Stimulated activated CD4-positive, alpha-beta T cell treated with anti-CD3 and anti-CD28 coated beads, Interleukin-15, amount 100 ng/mL, for 24 hours (primary cell): ENCODE results near the gene GDAP1L1.
A peak's percentile ranks its signal among the peaks of the same experiment; 100 is the strongest.
"Not testable (repeated sequence)": the region's sequence is repeated elsewhere in the genome, so short reads cannot be mapped to it uniquely, and the experiment has no call there.

Experiments
- DNase-seq: peaks from one replicate; pipeline ENCODE4 v3.0.0-alpha.2; 2020

GDAP1L1 gene

DNA sequence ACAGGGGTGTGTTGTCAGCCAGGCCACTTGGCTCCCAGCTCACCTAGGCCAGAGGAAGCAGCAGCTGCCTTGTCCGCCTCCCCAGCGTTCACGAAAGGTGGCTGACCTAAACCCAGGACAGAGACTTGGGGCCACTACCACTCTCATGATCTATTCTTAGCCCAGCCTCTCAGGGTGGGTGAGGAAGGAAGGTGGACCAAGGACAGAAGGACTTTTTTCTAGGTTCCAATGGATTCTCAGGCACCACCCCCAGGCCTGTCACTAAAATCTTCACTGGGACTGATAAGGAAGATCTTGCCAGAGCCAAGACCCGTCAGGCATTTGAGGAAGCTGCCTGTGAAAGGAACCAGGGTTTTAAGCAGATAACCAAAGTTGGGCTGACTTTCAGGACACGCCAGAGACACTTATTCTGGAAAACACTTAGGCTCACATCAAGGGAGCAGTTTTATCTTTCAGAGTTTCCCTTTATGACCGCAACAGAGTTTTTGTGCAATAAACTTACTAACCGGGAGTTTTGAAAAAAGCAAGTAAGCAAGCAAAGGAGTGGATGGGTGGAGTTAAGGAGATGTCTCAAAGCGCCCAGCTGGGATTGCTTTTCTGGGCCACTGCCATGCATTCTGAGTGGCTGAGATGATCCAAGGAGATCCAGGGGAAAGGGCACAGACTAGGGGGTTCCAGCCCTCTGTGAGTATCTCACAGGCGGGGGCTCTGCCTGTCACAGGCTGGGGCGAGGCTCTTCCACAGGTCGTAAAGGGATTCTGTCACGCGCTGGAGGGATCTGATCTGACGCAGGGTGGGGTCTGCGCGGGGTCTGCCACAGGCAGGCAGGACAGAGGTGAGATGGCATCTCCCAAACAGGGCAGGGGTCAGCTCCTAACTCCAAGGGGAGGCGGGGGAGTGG lies 62.9 kb downstream of the GDAP1L1 start:
- DNase-seq, result peak; percentile 9

DNA sequence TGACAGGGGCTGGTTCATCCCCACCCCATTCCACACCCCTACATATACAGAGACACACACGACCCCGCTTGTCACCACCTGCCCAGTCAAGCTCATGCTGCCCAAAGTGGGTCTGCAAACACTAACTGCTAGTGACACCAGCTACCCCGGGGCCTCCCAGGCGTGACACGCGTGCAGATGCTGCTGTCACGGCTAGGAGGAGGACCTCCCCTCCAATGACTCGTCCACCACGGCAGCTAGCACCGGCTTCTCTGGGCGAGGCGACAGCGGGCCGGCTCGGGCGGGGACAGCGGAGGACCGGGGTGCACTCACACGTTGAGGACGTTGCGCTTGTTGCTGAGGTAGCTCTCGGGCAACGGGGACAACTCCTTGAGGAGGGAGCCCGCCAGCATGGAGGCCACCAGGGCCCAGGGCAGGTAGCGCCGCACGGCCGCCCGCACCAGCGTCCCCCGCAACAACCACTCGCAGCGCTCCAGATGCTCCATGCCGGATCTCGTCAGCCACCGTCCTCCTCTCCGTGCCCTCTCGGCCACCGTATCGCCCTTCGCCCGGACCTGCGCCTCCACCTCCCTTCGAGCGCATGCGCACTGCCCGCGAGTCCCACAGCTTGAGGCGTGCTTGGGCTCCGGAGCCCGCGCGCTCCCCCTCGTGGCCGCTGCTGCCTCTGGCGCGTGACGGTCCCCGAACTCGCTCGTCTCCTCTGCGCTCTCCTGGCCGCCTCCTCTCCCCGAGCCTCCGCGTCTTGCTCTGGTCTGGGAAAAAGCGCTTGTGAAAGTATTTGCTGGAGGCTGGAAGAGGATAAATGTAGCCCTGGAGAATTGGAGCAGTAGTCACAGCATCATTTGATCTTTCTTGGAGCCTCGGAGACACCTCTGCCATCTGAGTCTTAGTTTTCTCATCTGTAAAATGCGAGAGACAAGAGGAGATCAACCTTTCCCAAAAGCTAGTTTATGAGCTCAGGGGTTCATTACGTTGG lies 63.8 kb downstream of the GDAP1L1 start, which contains the start of gene FITM2:
Gene FITM2 (minus strand): TSS at position 539 of the 976 bp plus-strand sequence. CDS start 54 bp downstream, at position 485.
- DNase-seq, result peak; percentile 99

DNA sequence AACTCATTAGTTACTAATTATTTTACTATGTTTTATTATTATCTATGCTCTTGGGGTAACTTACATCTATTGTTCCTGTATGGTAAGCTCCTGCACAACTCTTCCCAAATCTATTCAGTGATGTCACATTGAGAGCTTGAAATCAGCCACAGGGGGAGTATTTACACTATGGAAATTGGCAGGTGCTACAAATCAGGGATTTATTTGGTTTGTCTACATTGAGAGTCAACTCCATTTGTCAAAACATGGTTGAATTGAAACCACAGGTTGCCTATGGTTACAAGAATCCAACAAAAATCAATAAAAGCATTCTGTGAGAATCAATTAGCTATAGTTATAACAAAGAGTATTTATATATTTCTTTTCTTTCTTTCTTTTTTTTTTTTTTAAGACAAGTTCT lies 67.8 kb downstream of the GDAP1L1 start:
- DNase-seq, result no peak

DNA sequence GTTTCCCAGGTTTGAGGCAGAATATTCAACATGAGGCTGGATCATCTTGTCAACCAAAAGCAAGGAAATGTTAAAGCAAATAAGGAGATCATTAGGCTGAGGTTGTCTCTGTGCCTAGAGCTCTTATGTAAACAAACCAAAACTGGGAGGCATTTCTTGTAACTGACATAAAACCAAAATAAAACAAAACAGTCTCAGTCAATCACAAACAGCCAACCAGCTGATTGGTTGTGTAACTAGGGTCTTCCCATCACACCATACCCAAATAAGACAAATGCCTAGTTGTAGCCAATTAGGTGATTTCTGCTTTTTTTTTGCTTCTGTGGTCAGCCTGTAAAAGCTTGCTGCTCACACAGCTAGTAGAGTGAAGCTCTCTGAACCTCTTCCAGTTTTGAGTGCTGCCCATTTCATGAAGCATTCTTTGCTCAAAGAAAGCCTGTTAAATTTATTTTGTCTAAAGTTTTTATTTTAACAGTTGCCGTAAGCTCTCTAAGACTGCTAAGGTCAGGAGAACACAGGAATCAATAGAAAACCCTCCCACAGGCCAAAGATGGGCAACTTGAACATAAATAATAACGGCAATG lies 72.8 kb downstream of the GDAP1L1 start:
- DNase-seq, result no peak

DNA sequence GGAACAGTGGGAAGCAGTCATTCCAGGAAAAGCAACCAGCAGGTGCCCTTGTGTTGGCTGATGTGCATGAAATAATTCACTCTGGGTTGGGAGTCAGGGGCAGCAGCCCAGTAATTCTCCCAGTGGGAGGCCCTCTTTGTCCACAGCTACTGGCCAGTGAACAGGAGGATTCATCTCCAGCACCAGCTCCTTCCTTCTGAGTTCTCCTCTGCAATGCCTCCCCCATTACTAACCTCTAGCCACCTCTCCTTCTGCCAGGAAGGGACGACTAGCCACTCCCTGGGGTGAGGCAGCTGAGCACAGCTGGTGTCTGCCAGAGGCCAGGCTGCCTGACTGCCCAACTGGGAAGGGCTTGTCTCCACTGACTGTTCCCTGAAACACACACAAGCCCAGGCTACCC lies 77.2 kb downstream of the GDAP1L1 start:
- DNase-seq, result no peak

DNA sequence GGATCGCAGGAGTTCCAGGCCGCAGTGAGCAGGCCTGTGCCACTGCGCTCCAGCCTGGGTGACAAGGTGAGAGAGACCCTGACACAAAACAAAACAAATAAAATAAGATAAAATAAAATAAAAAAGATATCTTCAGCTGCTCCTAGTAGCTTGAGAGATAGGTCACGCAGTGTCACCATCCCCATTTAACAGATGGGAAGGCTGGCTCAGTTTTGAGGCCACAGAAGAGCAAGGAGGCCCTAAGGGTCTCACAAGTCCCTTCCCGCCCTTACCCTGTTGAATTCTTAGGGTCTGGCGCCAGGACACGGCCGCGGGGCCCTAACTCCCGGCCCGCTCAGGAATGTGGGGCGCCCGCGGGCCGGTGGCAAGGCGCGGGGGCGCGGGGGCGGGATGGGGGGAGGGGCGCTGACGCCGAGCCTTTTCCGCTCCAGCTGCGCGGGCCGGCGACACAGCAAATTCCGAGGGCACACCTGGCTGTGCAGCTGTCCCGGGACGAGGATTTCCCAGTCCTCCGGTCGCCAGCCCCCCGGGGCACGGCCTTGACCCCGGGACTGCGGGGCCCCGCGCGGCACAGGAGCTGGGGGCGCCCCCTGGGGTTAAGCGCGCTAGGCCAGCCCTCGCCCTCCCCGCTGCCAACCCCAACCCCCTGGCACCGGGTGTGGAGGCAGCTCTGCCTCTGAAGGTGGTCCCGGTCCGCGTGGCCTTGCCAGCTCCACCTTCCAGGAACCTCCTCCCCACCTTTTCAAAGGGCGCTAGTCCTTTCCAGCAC lies 79.5 kb downstream of the GDAP1L1 start:
- DNase-seq, result peak; percentile 45

DNA sequence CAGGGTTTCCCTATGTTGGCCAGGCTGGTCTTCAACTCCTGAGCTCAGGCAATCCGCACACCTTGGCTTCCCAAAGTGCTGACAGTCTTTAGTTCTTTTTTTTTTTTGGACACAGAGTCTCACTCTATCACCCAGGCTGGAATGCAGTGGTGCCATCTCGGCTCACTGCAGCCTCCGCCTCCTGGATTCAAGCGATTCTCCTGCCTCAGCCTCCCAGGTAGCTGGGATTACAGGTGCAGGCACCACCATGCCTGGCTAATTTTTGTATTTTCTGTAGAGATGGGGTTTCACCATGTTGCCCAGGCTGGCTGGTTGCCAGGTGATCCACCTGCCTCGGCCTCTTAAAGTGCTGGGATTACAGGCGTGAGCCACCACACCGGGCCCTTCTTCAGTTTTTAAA lies 80.6 kb downstream of the GDAP1L1 start:
- not testable (repeated sequence) for DNase-seq

DNA sequence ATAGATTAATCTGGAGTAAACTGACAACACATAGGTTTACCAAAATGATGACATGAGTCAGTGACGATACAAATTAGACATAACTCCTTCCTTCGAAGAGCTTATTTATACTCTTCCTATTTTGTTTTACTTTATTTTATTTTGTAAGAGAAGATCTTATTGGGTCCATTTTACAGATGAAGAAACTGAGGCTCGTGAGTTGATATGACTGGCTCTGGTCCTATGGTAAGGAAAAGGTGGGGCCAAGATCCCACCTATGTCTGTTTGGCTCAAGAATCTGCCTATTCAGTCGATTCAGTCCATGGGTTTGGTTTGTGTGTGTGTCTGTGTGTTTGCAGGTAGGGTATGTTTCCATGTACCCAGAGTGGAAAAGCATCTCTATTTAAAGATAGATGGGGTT lies 81.3 kb downstream of the GDAP1L1 start:
- DNase-seq, result no peak
